Activated B cell treated with CpG ODN at 0.5 μM for 24 hours (primary cell): ENCODE results near the gene XPNPEP2. TPM values are rescaled to one million over a fixed set of nuclear protein-coding genes. Genes with fewer than 3 reads are reported as not detected.

Experiments
- ATAC-seq: fragments of 200-7000 bp; cut with Tn5 transposase; one replicate; pipeline ENCODE4 v1.10.0; 2021; ENCODE audit warnings: low read depth, mild to moderate bottlenecking, moderate library complexity
- CTCF ChIA-PET: fragments of 350-600 bp; sonication (Branson Sonifier 250); formaldehyde crosslinking; loops from one replicate; lab custom pipeline; 2021; ENCODE audit warnings: antibody characterized with exemption; lab: Charles Lee
- POLR2A ChIA-PET: fragments of 350-600 bp; sonication (Branson Sonifier 250); formaldehyde crosslinking; loops from one replicate; lab custom pipeline; 2021; ENCODE audit warnings: antibody characterized with exemption; lab: Charles Lee
- DNase-seq: peaks from one replicate; pipeline ENCODE4 v3.0.0; 2022
- H3K27ac Mint-ChIP-seq: one replicate; pipeline ENCODE4 v1.8.0; 2020; ENCODE audit warnings: mixed read lengths
- H3K27me3 Mint-ChIP-seq: one replicate; pipeline ENCODE4 v1.8.0; 2021; ENCODE audit warnings: mixed read lengths
- H3K36me3 Mint-ChIP-seq: one replicate; pipeline ENCODE4 v1.8.0; 2021; ENCODE audit warnings: low read depth, mixed read lengths
- H3K4me1 Mint-ChIP-seq: one replicate; pipeline ENCODE4 v1.8.0; 2021; ENCODE audit warnings: mixed read lengths
- H3K4me3 Mint-ChIP-seq: one replicate; pipeline ENCODE4 v1.8.0; 2020; ENCODE audit warnings: mild to moderate bottlenecking, mixed read lengths
- H3K9me3 Mint-ChIP-seq: one replicate; pipeline ENCODE4 v1.8.0; 2020; ENCODE audit warnings: mixed read lengths
- CTCF ChIP-seq: fragments of 200-600 bp; IDR thresholded peaks from one replicate; pipeline ENCODE4 v1.8.0; 2022; ENCODE audit warnings: antibody characterized with exemption, mild to moderate bottlenecking
- intact Hi-C: fragments of 100-400 bp; cut with micrococcal nuclease; formaldehyde crosslinking; loops from one replicate; pipeline ENCODE4 v1.15.1; 2024
- total RNA-seq: library from RNA; stranded (reverse); gene quantifications from 2 replicates; pipeline ENCODE4 v1.2.3, GENCODE V29; 2022

XPNPEP2 gene
- 0.07 TPM in 2 replicates for total RNA-seq

DNA sequence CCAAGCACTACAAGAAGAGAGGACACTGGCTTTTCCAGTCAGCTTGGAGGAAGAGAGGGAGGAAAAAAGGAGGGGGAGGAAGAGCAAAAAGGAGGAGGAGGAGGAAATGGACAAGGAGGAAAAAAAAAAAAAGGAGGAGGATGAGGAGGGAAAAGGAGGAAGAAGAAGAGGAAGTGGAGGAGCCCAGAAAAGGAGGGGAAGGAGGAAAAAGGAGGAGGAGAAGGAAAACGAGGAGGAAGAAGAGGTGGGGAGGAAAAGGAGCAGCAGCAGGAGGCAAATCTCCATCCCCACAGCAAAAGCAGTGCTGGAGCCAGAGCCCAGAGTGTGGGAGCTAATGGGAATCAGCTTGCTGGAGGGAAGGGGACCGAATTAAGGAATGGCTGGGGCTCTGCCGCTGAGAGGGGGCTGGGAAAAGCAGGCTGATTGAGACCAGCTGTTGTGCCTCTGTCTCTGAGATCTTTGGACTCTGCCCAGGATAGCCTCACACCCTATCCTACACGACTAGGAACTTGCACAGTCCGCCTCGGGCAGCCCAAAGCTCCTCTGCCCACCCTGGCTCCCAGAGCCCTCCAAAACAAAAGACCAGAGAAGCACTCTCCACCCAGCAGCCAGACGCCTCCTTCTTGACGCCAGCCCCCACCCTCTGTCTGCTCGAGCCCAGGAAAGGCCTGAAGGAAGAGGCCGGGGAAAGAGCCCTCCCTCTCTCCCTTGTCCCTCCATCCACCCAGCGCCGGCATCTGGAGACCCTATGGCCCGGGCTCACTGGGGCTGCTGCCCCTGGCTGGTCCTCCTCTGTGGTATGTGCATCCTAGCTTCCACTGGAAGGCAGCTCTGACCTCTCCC is at the start of gene XPNPEP2:
Gene XPNPEP2, plus strand, starts transcription at position 514 of the 843 bp plus-strand sequence. Its CDS starts 235 bp downstream, at position 749.
- no peaks in the 10 kb centered on the region for H3K27me3 Mint-ChIP-seq
- intact Hi-C loops, result loop anchor here (1.0 to 2.0 kb wide), 4 partner anchors 16 to 85 kb away; no protein-coding TSS in a partner anchor
- no peaks in the 10 kb centered on the region for H3K36me3 Mint-ChIP-seq
- DNase-seq (no peak), ATAC-seq (no peak)
- H3K4me1 Mint-ChIP-seq, result peaks cover 34% of the 10 kb centered on the region
- CTCF ChIA-PET, result interaction anchor here (0.8 to 1.0 kb wide), 6 partner anchors 34 to 322 kb away, joined by 3 to 5 read pairs (median 3); no protein-coding TSS in a partner anchor
- TF ChIP-seq CTCF, result no peak
- POLR2A ChIA-PET, result interaction anchor here (0.8 to 2.6 kb wide), 5 partner anchors 17 to 59 kb away, joined by 3 to 48 read pairs (median 4); partner anchors contain the start of gene SASH3
- no peaks in the 10 kb centered on the region for H3K9me3 Mint-ChIP-seq
- H3K27ac Mint-ChIP-seq, result peak within 1 kb of the TSS; percentile 63
- no peak within 1 kb of the TSS for H3K4me3 Mint-ChIP-seq

DNA sequence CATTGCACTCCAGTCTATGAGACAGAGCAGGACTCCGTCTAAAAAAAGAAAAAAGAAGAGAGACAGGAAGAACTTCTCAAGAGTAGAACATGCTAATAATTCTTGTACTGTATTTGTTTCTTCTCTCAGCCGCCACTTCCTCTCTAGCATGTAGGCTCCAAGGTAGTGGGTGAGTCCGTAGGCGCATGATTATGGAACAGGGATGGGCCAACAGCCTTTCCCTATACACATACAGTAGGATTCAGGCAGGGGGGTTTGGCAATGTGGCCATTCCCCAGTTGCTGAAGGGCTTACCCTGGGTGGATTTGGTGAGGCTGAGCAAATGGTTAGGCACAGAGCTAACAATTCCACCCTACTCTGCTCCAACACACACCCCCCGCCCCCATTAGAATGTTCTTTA is 49.0 kb upstream of the XPNPEP2 start:
- DNase-seq (no peak), ATAC-seq (no peak)
- intact Hi-C loops, result no loop called here
- no peaks in the 10 kb centered on the region for H3K9me3 Mint-ChIP-seq
- no peaks in the 10 kb centered on the region for H3K4me1 Mint-ChIP-seq
- POLR2A ChIA-PET, result no interaction called here
- H3K36me3 Mint-ChIP-seq, result no peaks in the 10 kb centered on the region
- no peak overlapping the region for H3K4me3 Mint-ChIP-seq
- CTCF ChIA-PET, result no interaction called here
- no peaks in the 10 kb centered on the region for H3K27me3 Mint-ChIP-seq
- H3K27ac Mint-ChIP-seq, result no peak overlapping the region
- TF ChIP-seq CTCF, result no peak

DNA sequence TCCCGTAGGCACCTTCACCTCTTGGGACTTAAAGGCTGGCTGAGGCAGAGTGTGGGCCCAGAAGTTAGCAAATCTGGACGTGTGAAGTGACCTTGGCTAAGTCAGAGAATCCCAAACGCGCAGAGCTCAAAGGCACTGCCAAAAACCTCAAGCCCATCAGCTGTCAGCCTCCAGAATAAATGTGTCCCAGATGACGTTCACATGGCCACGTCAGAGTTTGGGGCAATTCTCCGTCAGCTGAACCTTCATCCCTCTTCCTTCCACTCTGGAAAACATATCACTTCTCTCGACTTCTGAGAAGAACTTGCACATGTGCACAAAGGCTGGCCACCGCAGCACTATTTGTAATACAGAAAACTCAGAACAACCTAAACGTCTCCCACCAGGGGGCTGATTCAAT is 48.3 kb upstream of the XPNPEP2 start:
- Mint-ChIP-seq H3K9me3 (no peaks in the 10 kb centered on the region), H3K4me3 (no peak overlapping the region)

DNA sequence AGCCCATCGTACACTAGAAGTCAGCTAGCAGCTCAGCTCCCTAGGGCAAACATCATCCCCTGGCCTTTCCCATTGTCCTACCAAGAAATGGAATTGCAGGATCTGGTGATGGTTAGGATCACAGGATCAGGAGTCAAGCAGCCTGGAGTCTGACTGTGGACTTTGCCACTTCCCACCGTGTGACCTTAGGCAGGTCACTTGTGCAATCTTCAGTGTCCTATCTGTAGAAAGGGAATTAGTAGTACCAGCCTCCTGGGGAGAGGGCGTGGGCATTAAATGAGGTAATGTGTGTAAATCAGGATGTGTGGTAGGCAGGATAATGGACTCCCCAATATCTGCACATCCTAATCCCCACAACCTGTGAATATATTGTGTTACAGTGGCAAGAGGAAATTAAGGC is 45.4 kb upstream of the XPNPEP2 start:
- no peak overlapping the region for H3K27ac Mint-ChIP-seq
- ATAC-seq (no peak), DNase-seq (no peak)
- CTCF ChIA-PET, result no interaction called here
- H3K27me3 Mint-ChIP-seq, result no peaks in the 10 kb centered on the region
- POLR2A ChIA-PET, result no interaction called here
- no peaks in the 10 kb centered on the region for H3K4me1 Mint-ChIP-seq
- intact Hi-C loops, result no loop called here
- H3K9me3 Mint-ChIP-seq, result no peaks in the 10 kb centered on the region
- no peaks in the 10 kb centered on the region for H3K36me3 Mint-ChIP-seq
- no peak overlapping the region for H3K4me3 Mint-ChIP-seq
- TF ChIP-seq CTCF, result no peak

More for the DNA sequence above, 48.3 kb upstream of the XPNPEP2 start:
- no peaks in the 10 kb centered on the region for H3K36me3 Mint-ChIP-seq
- CTCF ChIA-PET, result interaction anchor here (0.6 kb wide), 1 partner anchor 370 kb away, joined by 3 read pairs; no protein-coding TSS in a partner anchor
- POLR2A ChIA-PET, result no interaction called here
- H3K27ac Mint-ChIP-seq, result no peak overlapping the region
- no peak for DNase-seq
- ATAC-seq, result no peak
- H3K4me1 Mint-ChIP-seq, result no peaks in the 10 kb centered on the region
- intact Hi-C loops, result no loop called here
- no peak for TF ChIP-seq CTCF
- H3K27me3 Mint-ChIP-seq, result no peaks in the 10 kb centered on the region

DNA sequence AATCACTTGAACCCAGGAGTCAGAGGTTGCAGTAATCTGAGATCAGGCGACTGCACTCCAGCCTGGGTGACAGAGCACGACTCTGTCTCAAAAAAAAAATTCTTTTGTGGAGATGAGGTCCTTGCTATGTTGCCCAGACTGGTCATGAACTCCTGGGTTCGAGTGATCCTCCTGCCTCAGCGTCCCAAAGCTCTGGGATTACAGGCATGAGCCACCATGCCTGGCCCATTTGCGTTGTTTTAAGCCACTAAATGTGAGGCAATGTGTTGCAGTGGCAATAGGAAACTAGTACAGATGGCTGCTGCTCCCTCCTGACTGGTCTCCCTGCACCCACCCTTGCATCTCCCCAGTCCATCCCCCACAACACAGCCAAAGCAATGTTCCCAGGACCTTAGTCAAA is 44.0 kb upstream of the XPNPEP2 start:
- no peak overlapping the region for H3K27ac Mint-ChIP-seq
- intact Hi-C loops, result no loop called here
- no peaks in the 10 kb centered on the region for H3K36me3 Mint-ChIP-seq
- no peak for TF ChIP-seq CTCF
- DNase-seq (no peak), ATAC-seq (no peak)
- CTCF ChIA-PET, result no interaction called here
- H3K27me3 Mint-ChIP-seq, result no peaks in the 10 kb centered on the region
- POLR2A ChIA-PET, result no interaction called here
- no peaks in the 10 kb centered on the region for H3K4me1 Mint-ChIP-seq
- H3K4me3 Mint-ChIP-seq, result no peak overlapping the region
- H3K9me3 Mint-ChIP-seq, result no peaks in the 10 kb centered on the region
